SK-N-MC (cell line): ENCODE data around the gene EIF6.

ENCODE experiments used
- DNase-seq: peaks from one replicate; pipeline ENCODE4 v3.0.0-alpha.2; 2011; ENCODE audit warnings: low read depth, low spot score
- H3K27ac ChIP-seq: fragments of 200-600 bp; sonication (generic); 2 replicates; pipeline ENCODE4 v1.5.1; 2016; ENCODE audit warnings: mixed run types
- H3K36me3 ChIP-seq: fragments of 200-600 bp; sonication (generic); 2 replicates; pipeline ENCODE4 v1.6.1; 2017; ENCODE audit warnings: antibody characterized with exemption, low read length, mixed read lengths; ENCODE audit not compliant: insufficient read depth
- H3K4me3 ChIP-seq: fragments of 200-600 bp; sonication (generic); 2 replicates; pipeline ENCODE4 v1.5.1; 2016
- H3K9ac ChIP-seq: fragments of 200-600 bp; sonication (generic); 2 replicates; pipeline ENCODE4 v1.8.0; 2017; ENCODE audit warnings: mixed run types, mixed read lengths; ENCODE audit not compliant: insufficient read length
- H3K9me3 ChIP-seq: fragments of 200-600 bp; sonication (generic); 2 replicates; pipeline ENCODE4 v1.6.1; 2017; ENCODE audit warnings: low read depth, mild to moderate bottlenecking, antibody characterized with exemption, low read length, moderate library complexity, mixed read lengths
- EZH2 ChIP-seq: fragments of 200-600 bp; sonication (generic); IDR thresholded peaks from one replicate; pipeline ENCODE4 v1.6.1; 2017; ENCODE audit warnings: antibody characterized with exemption
- FOXP2 ChIP-seq: optimal IDR thresholded peaks from 2 replicates; pipeline ENCODE3; 2011; ENCODE audit warnings: mild to moderate bottlenecking, moderate library complexity; ENCODE audit not compliant: insufficient read depth; ENCODE audit errors: extremely low read length, control extremely low read depth
- POLR2AphosphoS5 ChIP-seq: IDR thresholded peaks from 2 replicates; pipeline ENCODE4 v1.6.1; 2012; ENCODE audit warnings: mild to moderate bottlenecking, low read depth, low read length, borderline replicate concordance

The EIF6 gene

DNA sequence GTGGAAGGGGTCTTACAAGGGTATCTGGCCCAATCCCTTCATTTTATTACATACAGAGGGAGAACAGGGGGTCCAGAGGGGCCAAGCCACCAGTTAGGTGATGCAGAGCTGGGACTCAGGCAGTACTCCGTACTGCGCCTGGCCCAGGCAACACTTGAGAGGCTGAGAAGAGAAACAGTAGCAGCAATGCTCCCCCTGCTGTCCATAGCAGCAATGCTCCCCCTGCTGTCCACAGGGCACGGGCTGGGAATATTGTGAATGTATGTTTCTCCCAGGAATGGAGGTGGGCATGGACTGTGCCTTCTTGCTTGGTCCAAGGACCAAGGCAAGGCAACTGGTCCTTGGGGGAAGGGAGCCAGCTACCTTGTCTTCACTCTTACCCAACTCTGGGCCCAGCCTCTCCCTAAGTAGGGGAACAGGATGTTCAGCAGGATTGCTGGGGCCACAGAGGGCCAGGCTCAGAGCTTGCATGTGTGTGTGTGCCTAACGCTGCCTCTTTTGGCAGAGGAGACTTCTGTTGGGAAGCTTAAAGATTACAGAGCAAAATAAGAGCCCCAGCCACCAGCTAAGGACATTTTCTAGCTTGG is 22.5 kb upstream of the EIF6 start:
- Histone ChIP-seq H3K27ac (no peak overlapping the region), H3K4me3 (no peak overlapping the region), H3K9ac (no peak overlapping the region), H3K36me3 (peaks cover 25% of the 10 kb centered on the region; the same call in 1 of the 2 replicates), H3K9me3 (no peaks in the 10 kb centered on the region)
- TF ChIP-seq EZH2 (no peak), POLR2AphosphoS5 (no peak), FOXP2 (no peak)
- DNase-seq = no peak

DNA sequence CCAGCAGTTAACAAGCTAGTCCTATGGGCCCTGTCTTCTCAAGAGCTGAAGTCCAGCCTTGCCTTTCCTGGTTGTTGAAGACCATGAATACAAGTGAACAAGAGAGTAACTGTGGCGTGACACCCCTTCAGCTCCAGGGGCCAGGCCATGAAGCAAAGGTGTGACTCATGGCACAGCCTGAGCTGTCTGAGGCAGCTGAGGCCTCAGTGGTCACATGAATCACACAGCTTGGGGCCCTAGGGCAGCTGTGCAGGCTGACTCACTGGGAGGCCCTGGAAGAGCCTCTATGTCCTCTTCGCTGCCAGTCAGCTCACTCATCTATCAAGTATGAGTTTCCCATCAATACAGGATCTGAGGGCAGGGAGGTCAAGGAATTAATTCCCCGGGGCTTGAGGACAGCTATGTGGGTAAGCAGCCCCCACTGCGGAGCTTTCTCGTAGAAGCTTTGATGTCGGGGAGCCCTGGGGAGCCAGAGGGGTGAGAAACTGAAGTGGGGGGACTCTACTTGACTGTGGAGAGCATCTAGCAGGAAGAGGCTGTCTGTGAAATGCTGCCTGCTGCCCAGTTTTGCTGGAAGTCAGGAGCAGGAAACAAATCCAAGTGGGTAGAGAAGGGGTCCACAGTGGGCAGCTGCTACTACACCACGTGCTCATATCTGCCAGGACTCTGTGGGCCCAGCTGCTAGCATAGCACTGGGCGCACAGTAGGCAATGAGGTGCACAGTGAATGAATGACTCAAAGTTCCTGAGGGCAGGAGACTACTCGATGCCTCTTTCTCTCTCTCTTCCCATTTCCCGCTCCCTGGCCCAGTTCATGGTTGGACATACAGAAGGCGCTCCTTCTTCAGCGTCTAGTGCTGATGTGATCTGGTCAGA is 21.3 kb upstream of the EIF6 start:
- Histone ChIP-seq H3K27ac (no peak overlapping the region), H3K4me3 (no peak overlapping the region), H3K36me3 (peaks cover 22% of the 10 kb centered on the region; the same call in 1 of the 2 replicates), H3K9me3 (no peaks in the 10 kb centered on the region), H3K9ac (no peak overlapping the region)
- no peak for TF ChIP-seq FOXP2
- no peak for DNase-seq

DNA sequence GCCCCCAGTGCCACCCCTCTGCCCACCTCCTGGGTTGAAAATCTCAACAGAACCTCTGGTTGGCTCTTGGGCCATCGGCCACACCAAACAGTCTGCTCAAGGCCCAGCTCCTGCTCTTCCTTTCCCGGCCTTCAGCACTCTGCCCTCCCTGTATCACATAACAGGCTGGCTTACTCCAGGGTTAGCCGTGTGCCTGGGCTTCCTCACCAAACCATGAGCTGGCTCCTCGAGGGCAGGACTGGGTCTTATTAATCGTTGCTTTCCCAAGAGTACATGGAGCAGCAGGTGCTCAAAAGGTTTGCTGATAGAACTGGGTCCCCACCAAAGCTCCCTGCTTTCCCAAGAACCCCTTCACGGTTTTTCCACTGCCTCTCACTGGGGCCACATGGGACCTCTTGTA is 20.4 kb upstream of the EIF6 start:
- H3K4me3 ChIP-seq = no peak overlapping the region
- H3K9ac ChIP-seq = no peak overlapping the region
- no peaks in the 10 kb centered on the region for H3K9me3 ChIP-seq
- DNase-seq = no peak
- no peak overlapping the region for H3K27ac ChIP-seq
- H3K36me3 ChIP-seq = peaks cover 20% of the 10 kb centered on the region; the same call in 1 of the 2 replicates
- TF ChIP-seq EZH2 (no peak), POLR2AphosphoS5 (no peak), FOXP2 (no peak)

DNA sequence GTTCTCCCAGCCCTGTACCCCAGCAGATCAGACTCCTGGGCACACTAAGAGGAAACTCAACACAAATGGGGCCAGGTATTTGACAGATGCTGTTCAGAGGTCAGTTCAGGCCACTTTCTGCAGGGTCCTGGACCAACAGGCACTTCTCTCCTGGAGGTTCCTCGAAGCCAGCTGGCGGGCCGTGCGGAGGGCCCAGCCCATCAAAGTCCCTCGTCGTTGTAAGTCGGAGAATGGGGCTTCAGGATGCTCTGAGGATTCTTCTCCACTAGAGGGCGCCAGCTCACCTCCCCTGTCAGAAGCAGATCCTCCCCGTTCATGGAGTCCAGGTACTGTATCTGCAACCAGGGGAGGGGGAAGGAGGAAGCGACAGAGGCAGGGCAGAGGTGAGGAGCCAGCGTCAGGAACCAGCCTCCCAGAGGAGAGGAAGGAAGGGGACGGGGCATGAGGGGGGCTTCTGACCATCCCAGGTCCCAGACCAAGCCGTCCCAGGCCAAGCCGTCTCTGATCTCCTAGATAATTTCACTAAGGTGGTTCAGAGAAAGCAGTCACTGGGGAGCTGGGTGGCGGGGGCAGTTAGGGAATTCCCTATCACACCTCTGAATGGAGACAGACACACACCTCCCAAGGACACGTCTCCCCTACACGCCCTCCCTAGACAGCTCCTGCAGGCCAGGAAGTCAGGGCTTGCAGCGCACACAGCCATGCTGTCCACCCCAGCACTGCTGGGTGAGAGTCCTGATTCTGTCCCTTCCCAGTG is 19.3 kb upstream of the EIF6 start:
- DNase-seq = no peak
- H3K9ac ChIP-seq = no peak overlapping the region
- peaks cover 13% of the 10 kb centered on the region; the same call in 1 of the 2 replicates for H3K36me3 ChIP-seq
- H3K9me3 ChIP-seq = no peaks in the 10 kb centered on the region
- H3K4me3 ChIP-seq = no peak overlapping the region
- TF ChIP-seq FOXP2 = no peak
- no peak overlapping the region for H3K27ac ChIP-seq

DNA sequence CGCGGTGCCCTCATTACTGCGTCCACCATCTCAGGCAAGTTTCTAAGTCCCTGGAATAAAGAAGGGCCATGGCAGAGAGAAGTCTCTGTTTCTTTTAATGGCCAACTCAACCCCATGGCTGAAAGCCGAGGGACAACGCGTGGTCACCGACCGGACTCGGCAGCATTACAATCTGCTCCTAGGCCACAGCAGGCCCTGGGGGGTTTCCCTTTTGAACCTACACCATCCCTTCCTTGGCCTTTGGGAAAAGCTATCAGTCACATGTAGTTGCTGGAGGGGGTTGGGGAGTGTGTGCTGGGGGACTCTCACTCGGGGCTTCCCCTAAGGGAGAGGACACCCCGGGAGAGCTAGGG is 18.8 kb upstream of the EIF6 start:
- H3K27ac ChIP-seq = no peak overlapping the region

DNA sequence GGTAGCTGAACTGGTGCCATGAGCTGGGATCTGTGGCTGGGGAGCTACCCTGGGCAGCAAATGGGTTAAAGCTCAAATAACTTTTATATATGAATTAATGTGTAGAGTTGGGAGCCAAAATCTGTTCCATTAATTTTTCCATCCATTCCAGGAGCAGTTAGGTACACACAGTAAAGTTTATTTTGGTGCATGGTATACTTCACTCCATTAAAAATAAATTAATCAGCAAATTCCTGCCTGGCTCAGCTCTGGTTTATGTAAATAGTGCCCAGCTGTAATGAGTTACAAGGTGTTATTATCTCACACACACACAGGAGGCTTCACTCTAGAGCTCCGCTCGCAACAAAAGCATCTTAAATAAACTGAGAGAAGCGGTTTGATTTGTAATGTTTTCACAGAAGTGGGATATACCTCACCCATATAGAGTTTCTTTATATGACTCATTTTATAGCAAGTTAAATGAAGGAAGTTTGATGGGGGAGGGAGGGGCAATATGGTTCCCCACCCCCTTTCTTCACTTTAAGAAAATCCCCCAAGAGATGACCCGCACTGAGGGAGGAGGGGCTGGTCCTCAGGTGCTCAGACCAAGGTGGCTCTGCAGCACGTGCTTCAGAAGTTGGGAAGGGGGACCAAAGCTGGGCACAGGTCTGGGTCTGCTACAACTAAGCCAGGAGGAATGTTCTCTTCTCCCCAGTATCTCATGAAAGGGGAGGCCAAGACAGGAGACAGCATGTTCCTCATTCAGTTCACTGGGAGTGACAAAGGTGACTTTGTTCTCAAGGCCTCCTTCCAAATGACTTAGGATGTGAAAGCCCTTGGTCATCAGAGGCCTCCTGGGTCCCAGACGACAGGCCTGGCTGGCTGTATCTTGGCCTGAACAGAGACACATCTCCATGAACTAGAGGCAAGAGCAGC is 18.1 kb upstream of the EIF6 start:
- no peaks in the 10 kb centered on the region for H3K9me3 ChIP-seq
- no peak overlapping the region for H3K9ac ChIP-seq
- no peak for DNase-seq
- peaks cover 13% of the 10 kb centered on the region; the same call in 1 of the 2 replicates for H3K36me3 ChIP-seq
- H3K27ac ChIP-seq = no peak overlapping the region
- no peak overlapping the region for H3K4me3 ChIP-seq
- TF ChIP-seq EZH2 (no peak), POLR2AphosphoS5 (no peak), FOXP2 (no peak)

More for the DNA sequence above, 18.8 kb upstream of the EIF6 start:
- Histone ChIP-seq H3K4me3 (no peak overlapping the region), H3K9me3 (no peaks in the 10 kb centered on the region), H3K9ac (no peak overlapping the region), H3K36me3 (peaks cover 13% of the 10 kb centered on the region; the same call in 1 of the 2 replicates)
- DNase-seq = no peak
- TF ChIP-seq POLR2AphosphoS5 (no peak), FOXP2 (no peak), EZH2 (no peak)

DNA sequence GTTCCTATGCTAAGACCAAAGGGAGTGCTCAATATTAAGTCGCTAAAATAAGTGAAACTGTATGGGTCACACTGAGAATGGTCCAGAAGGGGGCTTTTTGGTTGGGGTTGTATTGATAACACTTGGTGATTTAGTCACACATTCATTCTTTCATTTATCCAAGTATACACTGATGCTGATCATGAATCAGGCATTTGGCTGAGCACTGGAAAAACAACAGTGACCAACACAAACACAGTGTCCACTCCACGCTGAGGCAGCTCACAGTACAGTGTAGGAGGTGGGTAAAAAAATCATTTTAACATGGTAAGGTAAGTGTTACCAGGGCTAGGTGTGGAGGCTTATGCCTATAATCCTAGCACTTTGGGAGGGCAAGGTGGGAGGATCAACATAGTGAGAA is 16.9 kb upstream of the EIF6 start:
- no peak overlapping the region for H3K27ac ChIP-seq
- H3K9ac ChIP-seq = no peak overlapping the region
- peaks cover 9% of the 10 kb centered on the region; the same call in 1 of the 2 replicates for H3K36me3 ChIP-seq
- H3K9me3 ChIP-seq = no peaks in the 10 kb centered on the region
- H3K4me3 ChIP-seq = no peak overlapping the region
- no peak for DNase-seq
- no peak for TF ChIP-seq EZH2
- TF ChIP-seq POLR2AphosphoS5 = no peak
- TF ChIP-seq FOXP2 = no peak
